PFSK-1 (cell line): ENCODE measurements around the gene TPST1.

Experiments
- FOXP2 ChIP-seq: optimal IDR thresholded peaks from 2 replicates; pipeline ENCODE3; 2011; ENCODE audit warnings: borderline replicate concordance, control low read depth, inconsistent platforms; ENCODE audit not compliant: insufficient read depth; ENCODE audit errors: extremely low read length, extremely low read depth
- POLR2AphosphoS5 ChIP-seq: IDR thresholded peaks from 2 replicates; pipeline ENCODE4 v1.6.1; 2012; ENCODE audit warnings: low read depth, mild to moderate bottlenecking, control low read depth, low read length, moderate library complexity
- REST ChIP-seq, 2 experiments: IDR thresholded peaks; 2 replicates each; pipeline versions ENCODE4 v1.6.1 to v1.8.0; 2011 to 2012; ENCODE audit warnings: low read depth in 2 of 2, low read length in 2 of 2, control low read depth in 1 of 2, inconsistent platforms in 1 of 2, mild to moderate bottlenecking in 1 of 2, moderate library complexity in 1 of 2; ENCODE audit not compliant: insufficient read depth in 1 of 2
- SIN3A ChIP-seq: IDR thresholded peaks from 2 replicates; pipeline ENCODE4 v1.6.1; 2012; ENCODE audit warnings: mild to moderate bottlenecking, low read length, moderate library complexity, borderline replicate concordance; ENCODE audit not compliant: insufficient read depth
- TAF1 ChIP-seq: IDR thresholded peaks from 2 replicates; pipeline ENCODE4 v1.6.1; 2012; ENCODE audit warnings: low read length, control low read depth, borderline replicate concordance; ENCODE audit not compliant: insufficient read depth

Gene TPST1

DNA sequence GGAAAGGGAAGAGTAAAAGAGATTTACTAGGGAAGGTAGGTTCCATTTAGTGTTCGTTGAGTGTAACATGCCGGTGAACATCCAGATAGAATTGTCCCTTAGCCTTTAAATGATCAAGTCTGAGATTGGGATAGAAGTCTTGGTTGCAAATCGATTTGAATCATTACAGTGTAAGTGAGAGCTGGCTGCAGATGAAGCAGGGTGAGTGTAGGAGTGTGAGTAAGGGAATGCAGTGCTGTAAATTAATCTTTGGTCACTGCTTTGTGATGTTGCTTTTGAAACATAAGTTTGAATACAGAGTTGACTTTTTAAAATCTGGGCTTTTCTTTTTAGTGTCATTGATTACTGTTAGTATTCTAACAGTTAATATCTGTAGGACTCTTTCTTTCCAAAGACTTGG lies 16.3 kb downstream of the TPST1 start:
- TF ChIP-seq SIN3A (no peak), TAF1 (no peak), FOXP2 (no peak), REST (IDR thresholded peaks at IDR 0.05; ENCODE audit: insufficient read depth in 1 of 2, low read depth in 2 of 2, low read length in 2 of 2) (no peak), POLR2AphosphoS5 (no peak)

GRCh38 chr7:66227808-66228207 lies 22.7 kb downstream of the TPST1 start:
- no peak for TF ChIP-seq FOXP2

GRCh38 chr7:66233638-66234037 lies 28.5 kb downstream of the TPST1 start:
- no peak for TF ChIP-seq SIN3A
- no peak for TF ChIP-seq TAF1
- TF ChIP-seq POLR2AphosphoS5 = no peak
- no peak for TF ChIP-seq REST (IDR thresholded peaks at IDR 0.05; ENCODE audit: insufficient read depth in 1 of 2, low read depth in 2 of 2, low read length in 2 of 2)
- TF ChIP-seq FOXP2 = no peak

- TF ChIP-seq FOXP2 (no peak), TAF1 (no peak), REST (IDR thresholded peaks at IDR 0.05; ENCODE audit: insufficient read depth in 1 of 2, low read depth in 2 of 2, low read length in 2 of 2) (no peak), SIN3A (no peak), POLR2AphosphoS5 (no peak)
These were observed 31.7 kb downstream of the TPST1 start for GRCh38 chr7:66236713-66237303.

- TF ChIP-seq TAF1 (no peak), REST (IDR thresholded peaks at IDR 0.05; ENCODE audit: insufficient read depth in 1 of 2, low read depth in 2 of 2, low read length in 2 of 2) (no peak), POLR2AphosphoS5 (no peak), SIN3A (no peak), FOXP2 (no peak)
These were observed 33.0 kb downstream of the TPST1 start for GRCh38 chr7:66237906-66238772.
